ENCODE data around the gene RAD51B.
"Not testable (repeated sequence)": the region's sequence is repeated elsewhere in the genome, so short reads cannot be mapped to it uniquely, and the experiment has no call there.

DNA sequence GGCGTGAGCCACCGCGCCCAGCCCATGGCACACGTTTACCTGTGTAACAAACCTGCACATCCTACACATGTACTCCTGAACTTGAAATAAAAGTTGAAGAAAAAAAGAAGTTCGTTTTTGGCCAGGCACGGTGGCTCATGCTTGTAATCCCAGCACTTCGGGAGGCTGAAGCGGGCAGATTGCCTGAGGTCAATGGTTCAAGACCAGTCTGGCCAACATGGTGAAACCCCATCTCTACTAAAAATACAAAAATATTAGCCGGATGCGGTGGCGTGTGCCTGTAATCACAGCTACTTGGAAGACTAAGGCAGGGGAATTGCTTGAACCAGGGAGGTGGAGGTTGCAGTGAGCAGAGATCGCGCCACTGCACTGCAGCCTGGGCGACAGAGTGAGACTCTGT lies 879.2 kb downstream of the RAD51B start:
- TF ChIP-seq, protein P1, sequence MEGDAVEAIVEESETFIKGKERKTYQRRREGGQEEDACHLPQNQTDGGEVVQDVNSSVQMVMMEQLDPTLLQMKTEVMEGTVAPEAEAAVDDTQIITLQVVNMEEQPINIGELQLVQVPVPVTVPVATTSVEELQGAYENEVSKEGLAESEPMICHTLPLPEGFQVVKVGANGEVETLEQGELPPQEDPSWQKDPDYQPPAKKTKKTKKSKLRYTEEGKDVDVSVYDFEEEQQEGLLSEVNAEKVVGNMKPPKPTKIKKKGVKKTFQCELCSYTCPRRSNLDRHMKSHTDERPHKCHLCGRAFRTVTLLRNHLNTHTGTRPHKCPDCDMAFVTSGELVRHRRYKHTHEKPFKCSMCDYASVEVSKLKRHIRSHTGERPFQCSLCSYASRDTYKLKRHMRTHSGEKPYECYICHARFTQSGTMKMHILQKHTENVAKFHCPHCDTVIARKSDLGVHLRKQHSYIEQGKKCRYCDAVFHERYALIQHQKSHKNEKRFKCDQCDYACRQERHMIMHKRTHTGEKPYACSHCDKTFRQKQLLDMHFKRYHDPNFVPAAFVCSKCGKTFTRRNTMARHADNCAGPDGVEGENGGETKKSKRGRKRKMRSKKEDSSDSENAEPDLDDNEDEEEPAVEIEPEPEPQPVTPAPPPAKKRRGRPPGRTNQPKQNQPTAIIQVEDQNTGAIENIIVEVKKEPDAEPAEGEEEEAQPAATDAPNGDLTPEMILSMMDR (IDR thresholded peaks at IDR 0.05; ENCODE audit: poor library complexity), result not testable (repeated sequence)
- not testable (repeated sequence) for TF ChIP-seq EZH2 (IDR thresholded peaks at IDR 0.05; ENCODE audit: borderline replicate concordance); EZH2phosphoT487 (IDR thresholded peaks at IDR 0.05; ENCODE audit: low read depth, severe bottlenecking, unreplicated experiment)

All from hepatocyte (in vitro differentiated cells).